IMR-90 (cell line): ENCODE measurements around the gene CTF1. TPM values are rescaled to one million over a fixed set of nuclear protein-coding genes. Genes with fewer than 3 reads are reported as not detected.

Experiments used
- ATAC-seq: fragments of 200-7000 bp; cut with Tn5 transposase; 2 replicates; pipeline ENCODE4 v1.9.1; 2020; ENCODE audit warnings: low read depth, mild to moderate bottlenecking, moderate library complexity
- Bru-seq: library from RNA; stranded (reverse); fragments of 400-500 nt; gene quantifications from one replicate; lab custom pipeline; 2021; lab: Mats Ljungman, UMichigan
- BruChase-seq, 2 experiments: library from RNA; stranded (reverse); fragments of 400-500 nt; gene quantifications; one replicate each; lab custom pipeline; 2021; lab: Mats Ljungman, UMichigan
- BruUV-seq: library from RNA; stranded (reverse); fragments of 400-500 nt; replicated peaks from 2 replicates; lab custom pipeline; 2021; lab: Mats Ljungman, UMichigan
- CTCF ChIA-PET: fragments of 300-600 bp; formaldehyde crosslinking; extraction: SDS; loops from one replicate; lab custom pipeline; 2021; ENCODE audit warnings: antibody characterized with exemption; lab: Yijun Ruan, JAX
- POLR2A ChIA-PET: fragments of 300-600 bp; sonication (Branson Sonifier 250); formaldehyde crosslinking; loops from one replicate; lab custom pipeline; 2022; ENCODE audit warnings: antibody characterized with exemption; ENCODE audit not compliant: unreplicated experiment; lab: Charles Lee
- DNase-seq: peaks from one replicate; pipeline ENCODE4 v3.0.0; 2013
- H2AFZ ChIP-seq: replicated peaks from 2 replicates; pipeline ENCODE3; 2013; ENCODE audit warnings: low read length, mild to moderate bottlenecking; ENCODE audit not compliant: poor library complexity
- H2AK5ac ChIP-seq: 2 replicates; pipeline ENCODE4 v1.6.1; 2013; ENCODE audit warnings: low read depth, low read length, inconsistent platforms
- H2AK9ac ChIP-seq: replicated peaks from 2 replicates; pipeline ENCODE3; 2013; ENCODE audit warnings: mild to moderate bottlenecking, low read depth, low read length, moderate library complexity; ENCODE audit not compliant: poor library complexity
- H2BK120ac ChIP-seq: 2 replicates; pipeline ENCODE4 v1.6.1; 2013; ENCODE audit warnings: low read depth, low read length, inconsistent platforms
- H2BK15ac ChIP-seq: 3 replicates; pipeline ENCODE4 v1.6.1; 2013; ENCODE audit warnings: low read depth, low read length, inconsistent platforms
- H2BK20ac ChIP-seq: 2 replicates; pipeline ENCODE4 v1.6.1; 2013; ENCODE audit warnings: low read depth, mild to moderate bottlenecking, inconsistent platforms, low read length, moderate library complexity
- H2BK5ac ChIP-seq: 2 replicates; pipeline ENCODE4 v1.6.1; 2013; ENCODE audit warnings: mild to moderate bottlenecking, low read depth, low read length, inconsistent platforms; ENCODE audit not compliant: poor library complexity, severe bottlenecking
- H3K14ac ChIP-seq: replicated peaks from 2 replicates; pipeline ENCODE4 v1.6.1; 2013; ENCODE audit warnings: low read depth, low read length, inconsistent platforms
- H3K18ac ChIP-seq: 2 replicates; pipeline ENCODE4 v1.6.1; 2013; ENCODE audit warnings: low read depth, low read length, control low read depth
- H3K23ac ChIP-seq: 2 replicates; pipeline ENCODE4 v1.6.1; 2013; ENCODE audit warnings: low read depth, low read length, inconsistent platforms
- H3K27ac ChIP-seq: 2 replicates; pipeline ENCODE4 v1.5.1; 2013; ENCODE audit warnings: mild to moderate bottlenecking, control low read depth, low read length; ENCODE audit not compliant: insufficient read depth
- H3K27me3 ChIP-seq: 2 replicates; pipeline ENCODE4 v1.6.1; 2013; ENCODE audit warnings: low read length; ENCODE audit not compliant: control insufficient read depth, insufficient read depth
- H3K36me3 ChIP-seq: 2 replicates; pipeline ENCODE4 v1.6.1; 2013; ENCODE audit warnings: low read length, mixed read lengths; ENCODE audit not compliant: control insufficient read depth, insufficient read depth
- H3K4ac ChIP-seq: 2 replicates; pipeline ENCODE4 v1.6.1; 2013; ENCODE audit warnings: low read depth, low read length, inconsistent platforms
- H3K4me1 ChIP-seq: 2 replicates; pipeline ENCODE4 v1.6.1; 2013; ENCODE audit warnings: low read length, mixed read lengths; ENCODE audit not compliant: control insufficient read depth, insufficient read depth
- H3K4me2 ChIP-seq: 2 replicates; pipeline ENCODE4 v1.6.1; 2013; ENCODE audit warnings: low read depth, mild to moderate bottlenecking, control low read depth, low read length, moderate library complexity
- H3K4me3 ChIP-seq: 2 replicates; pipeline ENCODE4 v1.5.1; 2013; ENCODE audit warnings: low read depth, mild to moderate bottlenecking, control low read depth, low read length, moderate library complexity; ENCODE audit not compliant: insufficient read depth
- H3K56ac ChIP-seq: 2 replicates; pipeline ENCODE4 v1.6.1; 2013; ENCODE audit warnings: low read length, inconsistent platforms; ENCODE audit not compliant: insufficient read depth; ENCODE audit errors: extremely low read depth
- H3K79me1 ChIP-seq, 2 experiments: 2 replicates each; pipeline ENCODE4 v1.6.1; 2013; ENCODE audit warnings: low read length in 2 of 2, inconsistent platforms in 1 of 2, low read depth in 1 of 2
- H3K9ac ChIP-seq: 2 replicates; pipeline ENCODE4 v1.6.1; 2013; ENCODE audit warnings: low read depth, low read length, control low read depth
- H3K9me1 ChIP-seq: 2 replicates; pipeline ENCODE4 v1.6.1; 2013; ENCODE audit warnings: low read length, inconsistent platforms; ENCODE audit not compliant: insufficient read depth
- H3K9me3 ChIP-seq: 2 replicates; pipeline ENCODE4 v1.6.1; 2013; ENCODE audit warnings: low read length; ENCODE audit not compliant: control insufficient read depth, insufficient read depth
- H4K20me1 ChIP-seq: 2 replicates; pipeline ENCODE4 v1.6.1; 2013; ENCODE audit warnings: low read length, inconsistent platforms; ENCODE audit not compliant: insufficient read depth
- H4K5ac ChIP-seq: 2 replicates; pipeline ENCODE4 v1.6.1; 2013; ENCODE audit warnings: mild to moderate bottlenecking, low read depth, low read length, control low read depth
- H4K8ac ChIP-seq, 2 experiments: 2 replicates each; pipeline ENCODE4 v1.6.1; 2013; ENCODE audit warnings: low read depth in 2 of 2, low read length in 2 of 2, control low read depth in 1 of 2, inconsistent platforms in 1 of 2
- H4K91ac ChIP-seq: 2 replicates; pipeline ENCODE4 v1.6.1; 2013; ENCODE audit warnings: low read depth, low read length, inconsistent platforms; ENCODE audit not compliant: insufficient read depth
- CHD1 ChIP-seq: IDR thresholded peaks from 2 replicates; pipeline ENCODE4 v1.6.1; 2012; ENCODE audit warnings: low read depth, low read length, improper control_type of control experiment
- MAZ ChIP-seq: IDR thresholded peaks from 2 replicates; pipeline ENCODE4 v1.6.1; 2012; ENCODE audit warnings: low read depth, mild to moderate bottlenecking, low read length, improper control_type of control experiment, moderate library complexity, borderline replicate concordance
- MXI1 ChIP-seq: IDR thresholded peaks from 2 replicates; pipeline ENCODE4 v1.6.1; 2012; ENCODE audit warnings: low read depth, mild to moderate bottlenecking, low read length, moderate library complexity, borderline replicate concordance
- POLR2A ChIP-seq: IDR thresholded peaks from 2 replicates; pipeline ENCODE4 v1.6.1; 2012; ENCODE audit warnings: mild to moderate bottlenecking, low read depth, low read length
- WGBS, 2 experiments: methylation state at CpG; one replicate each; pipeline versions ENCODE4 v1.1.5 to v1.1.7; 2013; ENCODE audit warnings: missing lambda C conversion rate in 2 of 2; ENCODE audit not compliant: insufficient read length in 1 of 2; ENCODE audit errors: extremely low coverage in 2 of 2; 5-methylcytosine and 5-hydroxymethylcytosine counted together
- dilution Hi-C: fragments of 300-500 bp; cut with HindIII; formaldehyde crosslinking; loops from one replicate; pipeline ENCODE4 v1.14.3; 2018; ENCODE audit warnings: low sequenced_read_pairs; ENCODE audit not compliant: unreplicated experiment
- in situ Hi-C: fragments of 300-500 bp; cut with MboI; formaldehyde crosslinking; loops from 3 replicates; pipeline ENCODE4 v1.14.3; 2019; ENCODE audit warnings: low sequenced_read_pairs, inconsistent platforms, mixed read lengths
- intact Hi-C: fragments of 100-400 bp; cut with micrococcal nuclease; formaldehyde crosslinking; loops from 2 replicates; pipeline ENCODE4 v1.10.0; 2022
- long read RNA-seq: library from polyadenylated mRNA; unstranded; transcript quantifications from one replicate; pipeline ENCODE4 v2.0.0, GENCODE V29; 2021; ENCODE audit not compliant: unreplicated experiment
- polyA plus RNA-seq, 3 experiments: library from polyadenylated mRNA; depleted of rRNA; stranded (reverse); fragments of >200 nt; gene quantifications; 2 replicates each; pipeline ENCODE4 v1.2.3, GENCODE V29; 2012; ENCODE audit warnings: low replicate concordance in 1 of 3
- total RNA-seq: library from RNA; depleted of rRNA; stranded (reverse); fragments of >200 nt; gene quantifications from 2 replicates; pipeline ENCODE4 v1.2.3, GENCODE V29; 2012; rRNA removed
- TF ChIP-seq, protein P1 (sequence below): fragments of 150-350 bp; IDR thresholded peaks from 2 replicates; pipeline ENCODE4 v1.6.1; 2017; ENCODE audit warnings: mild to moderate bottlenecking, antibody characterized with exemption, low read length, low read depth

Gene CTF1, protein sequence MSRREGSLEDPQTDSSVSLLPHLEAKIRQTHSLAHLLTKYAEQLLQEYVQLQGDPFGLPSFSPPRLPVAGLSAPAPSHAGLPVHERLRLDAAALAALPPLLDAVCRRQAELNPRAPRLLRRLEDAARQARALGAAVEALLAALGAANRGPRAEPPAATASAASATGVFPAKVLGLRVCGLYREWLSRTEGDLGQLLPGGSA
- total RNA-seq, result 0.18 and 0.56 TPM in 2 replicates
- polyA plus RNA-seq (2012; rRNA removed), result 12.9 and 13.8 TPM in 2 replicates
- polyA plus RNA-seq (2012; cell fraction: cytosol; rRNA removed), result 12.9 and 21.8 TPM in 2 replicates
- 10.8 and 14.0 TPM in 2 replicates for polyA plus RNA-seq (2012; cell fraction: nucleus; rRNA removed; ENCODE audit: low replicate concordance)
- percentile 49 among the genes with signal in this experiment for Bru-seq, nascent RNA
- BruChase-seq, experiment 1, labeled RNA remaining after a 6-hour chase, result percentile 62 among the genes with signal in this experiment
- percentile 54 among the genes with signal in this experiment for BruChase-seq, experiment 2, labeled RNA remaining after a 2-hour chase
- long read RNA-seq, transcript CTF1-201 (3 exons, 1,664 nt), result major isoform, 5 of 14 reads
- long read RNA-seq, partial matches to known transcripts, result 5 of 14 reads
- long read RNA-seq, other reads (novel, unspliced or antisense), result 4 of 14 reads

DNA sequence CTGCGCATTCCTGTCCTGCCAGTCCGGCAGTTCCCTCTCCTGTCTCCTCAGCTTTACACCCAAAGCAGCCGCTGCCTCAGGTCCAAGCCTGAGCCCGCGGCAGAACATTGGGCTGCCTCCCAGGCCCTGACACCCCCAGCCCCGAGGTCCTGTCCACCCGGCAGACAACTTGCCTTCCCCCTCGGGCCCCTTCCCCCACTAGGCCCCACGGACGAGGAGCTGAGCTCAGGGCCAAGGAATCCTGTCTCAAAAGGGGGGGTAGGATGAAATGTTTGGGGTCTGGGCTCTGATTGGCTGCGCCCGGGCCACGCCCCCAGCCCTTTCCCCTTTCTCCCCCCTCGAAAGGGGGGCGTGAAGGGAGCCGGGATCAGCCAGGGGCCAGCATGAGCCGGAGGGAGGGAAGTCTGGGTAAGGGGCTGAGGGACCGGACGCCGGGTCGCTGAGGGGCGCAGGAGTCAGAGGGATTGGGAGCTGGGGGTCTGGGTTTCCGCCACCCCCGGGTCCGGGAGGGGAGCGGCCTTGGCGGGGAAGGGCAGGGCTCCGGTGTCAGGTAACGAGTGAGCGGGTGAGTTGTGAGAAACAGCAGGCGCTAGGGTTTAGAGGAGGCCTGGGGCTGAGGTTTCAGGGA is at the start of gene CTF1:
CTF1 (plus strand) TSS at position 354 of the 628 bp plus-strand sequence; CDS start at position 384, 30 bp downstream.
- in situ Hi-C loops (no loop called here), intact Hi-C loops (no loop called here), dilution Hi-C loops (no loop called here)
- peak within 1 kb of the TSS; percentile 98 for H2BK15ac ChIP-seq
- H3K9me1 ChIP-seq, result peaks cover 29% of the 10 kb centered on the region
- no peaks in the 10 kb centered on the region for H3K9me3 ChIP-seq
- H2BK20ac ChIP-seq, result peak within 1 kb of the TSS; percentile 95
- peak within 1 kb of the TSS; percentile 94 for H3K14ac ChIP-seq
- TF ChIP-seq MAZ, result peak; percentile 90; the same call in 1 of the 2 replicates
- no peak for TF ChIP-seq CHD1
- TF ChIP-seq MXI1, result 0 out of 2 replicates have a peak, but pooled peaks have one; percentile 4
- TF ChIP-seq, protein P1, sequence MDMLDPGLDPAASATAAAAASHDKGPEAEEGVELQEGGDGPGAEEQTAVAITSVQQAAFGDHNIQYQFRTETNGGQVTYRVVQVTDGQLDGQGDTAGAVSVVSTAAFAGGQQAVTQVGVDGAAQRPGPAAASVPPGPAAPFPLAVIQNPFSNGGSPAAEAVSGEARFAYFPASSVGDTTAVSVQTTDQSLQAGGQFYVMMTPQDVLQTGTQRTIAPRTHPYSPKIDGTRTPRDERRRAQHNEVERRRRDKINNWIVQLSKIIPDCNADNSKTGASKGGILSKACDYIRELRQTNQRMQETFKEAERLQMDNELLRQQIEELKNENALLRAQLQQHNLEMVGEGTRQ, result peak; percentile 65
- TF ChIP-seq POLR2A, result peak; percentile 76
- H2AK5ac ChIP-seq, result peak within 1 kb of the TSS; percentile 100
- H3K4ac ChIP-seq, result peak within 1 kb of the TSS; percentile 97
- peak within 1 kb of the TSS; percentile 99 for H3K27ac ChIP-seq
- peak within 1 kb of the TSS; percentile 100 for H2AK9ac ChIP-seq
- H3K4me3 ChIP-seq, result peak within 1 kb of the TSS; percentile 62
- H3K36me3 ChIP-seq, result peaks cover 4% of the 10 kb centered on the region; the same call in 1 of the 2 replicates
- peaks cover 9 to 56% of the 10 kb centered on the region in 2 experiments; a peak in 3 of 4 replicates for H3K79me1 ChIP-seq
- peak; percentile 73 for ATAC-seq
- H2BK5ac ChIP-seq, result peak within 1 kb of the TSS; percentile 100
- H3K18ac ChIP-seq, result peak within 1 kb of the TSS; percentile 94
- peak within 1 kb of the TSS; percentile 98 for H2AFZ ChIP-seq
- CTCF ChIA-PET, result interaction anchor here (0.5 to 1.0 kb wide), 3 partner anchors 15 to 345 kb away, joined by 4 to 7 read pairs (median 6); no protein-coding TSS in a partner anchor
- peak; percentile 89 for DNase-seq
- H4K91ac ChIP-seq, result peak within 1 kb of the TSS; percentile 92
- no TSS peak for BruUV-seq
- peak within 1 kb of the TSS; percentile 87 for H3K4me2 ChIP-seq
- peak within 1 kb of the TSS; percentile 98 for H2BK120ac ChIP-seq
- H4K20me1 ChIP-seq, result 0 out of 2 replicates have a peak, but pooled peaks cover 5% of the 10 kb centered on the region
- WGBS, 2 experiments, result 0% methylated on average over 10 of the region's 31 CpGs; no CpG with 5 or more reads in 1 of the 2 experiments
- H4K8ac ChIP-seq, result peak within 1 kb of the TSS; percentile 98 to 100
- H3K4me1 ChIP-seq, result peaks cover 23% of the 10 kb centered on the region
- H3K9ac ChIP-seq, result peak within 1 kb of the TSS; percentile 91
- peak within 1 kb of the TSS; percentile 99 for H3K23ac ChIP-seq
- no peaks in the 10 kb centered on the region for H3K27me3 ChIP-seq
- peak within 1 kb of the TSS; percentile 98 for H4K5ac ChIP-seq
- POLR2A ChIA-PET, result interaction anchor here (2.1 kb wide), 1 partner anchor 10 kb away, joined by 21 read pairs; no protein-coding TSS in a partner anchor
- H3K56ac ChIP-seq, result peak within 1 kb of the TSS; percentile 89
